ENCODE measurements around the gene PNO1.

Gene PNO1

DNA sequence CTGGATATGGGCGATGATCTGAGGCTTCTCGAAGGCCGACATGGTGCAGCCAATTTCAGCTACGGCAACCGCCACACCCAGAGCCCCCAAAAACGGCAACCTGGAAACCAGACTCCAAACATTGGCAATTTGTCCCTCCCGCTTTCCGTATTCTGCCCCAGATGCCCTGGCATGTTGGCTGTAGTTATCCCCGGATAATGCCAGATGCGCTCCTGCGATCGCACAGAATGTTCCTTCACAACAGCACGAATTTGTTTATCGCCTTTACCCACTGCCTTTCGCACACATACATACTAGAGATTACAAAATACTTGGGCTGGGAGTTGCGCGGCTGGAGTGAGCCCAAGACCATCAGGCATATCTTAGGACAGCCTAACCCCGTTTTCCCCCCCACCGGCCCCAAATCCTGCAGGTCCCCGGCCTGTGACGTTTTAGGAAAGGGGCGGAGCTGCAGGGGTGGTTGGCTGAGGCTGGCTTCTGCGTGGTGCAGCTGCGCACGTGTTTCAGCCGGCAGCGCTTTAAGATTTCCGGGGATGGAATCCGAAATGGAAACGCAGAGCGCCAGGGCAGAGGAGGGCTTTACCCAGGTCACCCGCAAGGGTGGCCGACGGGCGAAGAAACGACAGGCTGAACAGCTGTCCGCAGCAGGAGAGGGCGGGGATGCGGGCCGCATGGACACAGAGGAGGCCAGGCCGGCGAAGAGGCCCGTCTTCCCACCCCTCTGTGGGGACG lies at the start of gene PNO1:
PNO1 (plus strand) TSS at position 487 of the 732 bp plus-strand sequence; CDS start at position 534, 47 bp downstream.
- Histone ChIP-seq H3K9me3 (ENCODE audit: insufficient read depth, low read depth, low read length) (no peaks in the 10 kb centered on the region), H2AFZ (ENCODE audit: low read length) (peak within 1 kb of the TSS; percentile 96), H3K79me2 (ENCODE audit: insufficient read depth, low read length) (peaks cover 42% of the 10 kb centered on the region), H3K4me2 (ENCODE audit: low read depth, low read length, poor library complexity, severe bottlenecking) (peak within 1 kb of the TSS; percentile 100), H4K20me1 (ENCODE audit: insufficient read depth, low read length, poor library complexity, severe bottlenecking) (no peaks in the 10 kb centered on the region), H3K9me2 (replicated peaks; ENCODE audit: low read depth, low read length) (no peaks in the 10 kb centered on the region), H3K4me1 (ENCODE audit: insufficient read depth, low read length, poor library complexity, severe bottlenecking) (peaks cover 33% of the 10 kb centered on the region), H3K36me3 (ENCODE audit: insufficient read depth, low read length) (peaks cover 17% of the 10 kb centered on the region; the same call in 1 of the 2 replicates), H3K4me3 (ENCODE audit: low read length, poor library complexity, severe bottlenecking) (peak within 1 kb of the TSS; percentile 91), H3K9ac (ENCODE audit: low read depth, low read length, poor library complexity, severe bottlenecking) (peak within 1 kb of the TSS; percentile 88), H3K27me3 (ENCODE audit: insufficient read depth, low read length, poor library complexity, severe bottlenecking) (no peaks in the 10 kb centered on the region), H3F3A (ENCODE audit: low read depth) (no peaks in the 10 kb centered on the region)
- TF ChIP-seq, protein P1, sequence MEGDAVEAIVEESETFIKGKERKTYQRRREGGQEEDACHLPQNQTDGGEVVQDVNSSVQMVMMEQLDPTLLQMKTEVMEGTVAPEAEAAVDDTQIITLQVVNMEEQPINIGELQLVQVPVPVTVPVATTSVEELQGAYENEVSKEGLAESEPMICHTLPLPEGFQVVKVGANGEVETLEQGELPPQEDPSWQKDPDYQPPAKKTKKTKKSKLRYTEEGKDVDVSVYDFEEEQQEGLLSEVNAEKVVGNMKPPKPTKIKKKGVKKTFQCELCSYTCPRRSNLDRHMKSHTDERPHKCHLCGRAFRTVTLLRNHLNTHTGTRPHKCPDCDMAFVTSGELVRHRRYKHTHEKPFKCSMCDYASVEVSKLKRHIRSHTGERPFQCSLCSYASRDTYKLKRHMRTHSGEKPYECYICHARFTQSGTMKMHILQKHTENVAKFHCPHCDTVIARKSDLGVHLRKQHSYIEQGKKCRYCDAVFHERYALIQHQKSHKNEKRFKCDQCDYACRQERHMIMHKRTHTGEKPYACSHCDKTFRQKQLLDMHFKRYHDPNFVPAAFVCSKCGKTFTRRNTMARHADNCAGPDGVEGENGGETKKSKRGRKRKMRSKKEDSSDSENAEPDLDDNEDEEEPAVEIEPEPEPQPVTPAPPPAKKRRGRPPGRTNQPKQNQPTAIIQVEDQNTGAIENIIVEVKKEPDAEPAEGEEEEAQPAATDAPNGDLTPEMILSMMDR (conservative IDR thresholded peaks at IDR 0.05; ENCODE audit: low read length), result no peak
- no peak for TF ChIP-seq EZH2phosphoT487 (IDR thresholded peaks at IDR 0.05; ENCODE audit: borderline replicate concordance)

DNA sequence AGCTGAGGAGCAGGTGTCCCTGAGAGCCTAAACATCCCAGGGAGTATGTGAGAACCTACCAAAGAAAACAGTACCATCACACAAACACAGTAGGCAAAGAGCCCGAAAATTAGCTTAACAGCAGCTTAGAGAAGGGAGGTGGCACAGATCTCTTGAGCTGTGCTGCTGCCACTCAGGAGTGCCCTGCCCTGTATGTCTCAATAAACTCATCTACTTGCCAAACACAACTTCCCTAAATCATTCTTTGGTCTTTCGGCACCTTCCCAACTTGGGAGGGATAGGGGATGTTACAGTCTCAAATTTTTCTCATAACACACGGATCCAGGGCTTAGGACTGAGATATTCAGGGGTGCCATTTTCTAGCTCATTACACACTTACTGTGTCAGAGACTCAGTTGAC lies 49.6 kb upstream of the PNO1 start:
- Histone ChIP-seq H3K27me3 (ENCODE audit: insufficient read depth, low read length, poor library complexity, severe bottlenecking) (no peaks in the 10 kb centered on the region), H3K4me1 (ENCODE audit: insufficient read depth, low read length, poor library complexity, severe bottlenecking) (no peaks in the 10 kb centered on the region), H3K79me2 (ENCODE audit: insufficient read depth, low read length) (no peaks in the 10 kb centered on the region), H3K9ac (ENCODE audit: low read depth, low read length, poor library complexity, severe bottlenecking) (no peak overlapping the region), H3K4me2 (ENCODE audit: low read depth, low read length, poor library complexity, severe bottlenecking) (no peak overlapping the region), H3K9me3 (ENCODE audit: insufficient read depth, low read depth, low read length) (peaks cover 14% of the 10 kb centered on the region), H3F3A (ENCODE audit: low read depth) (no peaks in the 10 kb centered on the region), H2AFZ (ENCODE audit: low read length) (no peak overlapping the region), H3K9me2 (replicated peaks; ENCODE audit: low read depth, low read length) (no peaks in the 10 kb centered on the region), H3K4me3 (ENCODE audit: low read length, poor library complexity, severe bottlenecking) (no peak overlapping the region), H4K20me1 (ENCODE audit: insufficient read depth, low read length, poor library complexity, severe bottlenecking) (no peaks in the 10 kb centered on the region), H3K36me3 (ENCODE audit: insufficient read depth, low read length) (no peaks in the 10 kb centered on the region)
- TF ChIP-seq, protein P1 (conservative IDR thresholded peaks at IDR 0.05; ENCODE audit: low read length), result no peak
- TF ChIP-seq EZH2phosphoT487 (IDR thresholded peaks at IDR 0.05; ENCODE audit: borderline replicate concordance), result no peak

DNA sequence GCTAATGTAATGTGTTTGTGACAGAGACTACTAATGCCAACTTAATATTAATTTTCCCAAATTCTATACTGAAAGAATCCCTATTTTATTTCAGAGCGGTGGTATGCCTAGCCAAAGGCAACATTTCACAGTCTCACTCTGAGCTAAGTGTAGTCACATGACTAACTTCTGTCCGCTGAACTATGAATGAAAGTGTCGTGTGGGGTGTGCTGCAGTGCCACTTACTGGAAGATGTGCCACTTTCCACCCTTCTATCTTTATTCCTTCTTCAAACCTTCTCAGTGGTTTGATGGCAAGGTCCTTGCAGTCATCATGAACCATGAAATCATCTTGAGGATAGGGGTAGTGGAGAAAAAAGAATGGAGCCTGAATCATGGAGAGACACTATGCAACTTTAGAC lies 47.6 kb upstream of the PNO1 start:
- no peaks in the 10 kb centered on the region for H3K27me3 ChIP-seq (ENCODE audit: insufficient read depth, low read length, poor library complexity, severe bottlenecking)
- no peaks in the 10 kb centered on the region for H3K9me2 ChIP-seq (replicated peaks; ENCODE audit: low read depth, low read length)
- TF ChIP-seq, protein P1 (conservative IDR thresholded peaks at IDR 0.05; ENCODE audit: low read length), result peak; percentile 56
- no peak for TF ChIP-seq EZH2phosphoT487 (IDR thresholded peaks at IDR 0.05; ENCODE audit: borderline replicate concordance)
- no peak overlapping the region for H2AFZ ChIP-seq (ENCODE audit: low read length)
- H3K9ac ChIP-seq (ENCODE audit: low read depth, low read length, poor library complexity, severe bottlenecking), result no peak overlapping the region
- no peaks in the 10 kb centered on the region for H3K79me2 ChIP-seq (ENCODE audit: insufficient read depth, low read length)
- no peaks in the 10 kb centered on the region for H3K4me1 ChIP-seq (ENCODE audit: insufficient read depth, low read length, poor library complexity, severe bottlenecking)
- H3F3A ChIP-seq (ENCODE audit: low read depth), result no peaks in the 10 kb centered on the region
- H3K4me3 ChIP-seq (ENCODE audit: low read length, poor library complexity, severe bottlenecking), result no peak overlapping the region
- H4K20me1 ChIP-seq (ENCODE audit: insufficient read depth, low read length, poor library complexity, severe bottlenecking), result no peaks in the 10 kb centered on the region
- no peaks in the 10 kb centered on the region for H3K36me3 ChIP-seq (ENCODE audit: insufficient read depth, low read length)
- no peak overlapping the region for H3K4me2 ChIP-seq (ENCODE audit: low read depth, low read length, poor library complexity, severe bottlenecking)
- H3K9me3 ChIP-seq (ENCODE audit: insufficient read depth, low read depth, low read length), result peaks cover 12% of the 10 kb centered on the region

All from Loucy (cell line).